HG03103 (cell line): ENCODE results near the gene TEX261.

Experiments
- ATAC-seq: cut with Tn5 transposase; IDR thresholded peaks from one replicate; pipeline ENCODE4 v1.9.1; 2021; ENCODE audit warnings: low read depth; ENCODE audit not compliant: unreplicated experiment

The TEX261 gene

GRCh38 chr2:70939001-70939838 is 55.5 kb downstream of the TEX261 start:
- no peak for ATAC-seq

- ATAC-seq = no peak
Observed at GRCh38 chr2:70938586-70938950, 56.1 kb downstream of the TEX261 start.

GRCh38 chr2:70937866-70938585 is 56.6 kb downstream of the TEX261 start:
- no peak for ATAC-seq

- no peak for ATAC-seq
Observed at GRCh38 chr2:70936979-70937811, 57.5 kb downstream of the TEX261 start.

- no peak for ATAC-seq
Observed at GRCh38 chr2:70936165-70936978, 58.3 kb downstream of the TEX261 start.
